Measurements from ENCODE around the gene DDX3Y.

DDX3Y gene
- long read RNA-seq = 0 reads

GRCh38 chrY:12904618-12905516 is at the start of gene DDX3Y:
Gene DDX3Y (plus strand): TSS chrY:12904868. CDS start chrY:12904937, 69 bp downstream.
- no peaks in the 10 kb centered on the region for H3K27me3 ChIP-seq (ENCODE audit: insufficient read depth, poor library complexity, severe bottlenecking)
- no peak within 1 kb of the TSS for H3K27ac ChIP-seq (replicated peaks)
- H3K4me3 ChIP-seq (replicated peaks; ENCODE audit: insufficient read depth, low read length) = no peak within 1 kb of the TSS
- no peak for DNase-seq (ENCODE audit: low read depth in 1 of 2, low spot score in 1 of 2)
- TF ChIP-seq SPI1 (IDR thresholded peaks at IDR 0.05; ENCODE audit: borderline replicate concordance, low read depth) (no peak), GABPA (IDR thresholded peaks at IDR 0.05; ENCODE audit: low read depth) (no peak), REST (IDR thresholded peaks at IDR 0.05; ENCODE audit: insufficient replicate concordance, low read depth) (no peak)

GRCh38 chrY:12855791-12856275 is 48.8 kb upstream of the DDX3Y start:
- no peak overlapping the region for H3K4me3 ChIP-seq (replicated peaks; ENCODE audit: insufficient read depth, low read length)
- H3K27ac ChIP-seq (replicated peaks) = no peak overlapping the region
- TF ChIP-seq SPI1 (IDR thresholded peaks at IDR 0.05; ENCODE audit: borderline replicate concordance, low read depth) (no peak), POLR2AphosphoS5 (IDR thresholded peaks at IDR 0.05; ENCODE audit: low read depth) (no peak), REST (IDR thresholded peaks at IDR 0.05; ENCODE audit: insufficient replicate concordance, low read depth) (no peak), GABPA (IDR thresholded peaks at IDR 0.05; ENCODE audit: low read depth) (no peak), CTCF (IDR thresholded peaks at IDR 0.05; ENCODE audit: insufficient read depth, low read length) (no peak)
- no peak for DNase-seq (ENCODE audit: low read depth in 1 of 2, low spot score in 1 of 2)
- H3K27me3 ChIP-seq (ENCODE audit: insufficient read depth, poor library complexity, severe bottlenecking) = no peaks in the 10 kb centered on the region

- Histone ChIP-seq H3K27me3 (ENCODE audit: insufficient read depth, poor library complexity, severe bottlenecking) (no peaks in the 10 kb centered on the region), H3K27ac (replicated peaks) (no peak overlapping the region), H3K4me3 (replicated peaks; ENCODE audit: insufficient read depth, low read length) (no peak overlapping the region)
- no peak for TF ChIP-seq CTCF (IDR thresholded peaks at IDR 0.05; ENCODE audit: insufficient read depth, low read length)
- TF ChIP-seq POLR2AphosphoS5 (IDR thresholded peaks at IDR 0.05; ENCODE audit: low read depth) = no peak
- TF ChIP-seq SPI1 (IDR thresholded peaks at IDR 0.05; ENCODE audit: borderline replicate concordance, low read depth) = no peak
- no peak for TF ChIP-seq GABPA (IDR thresholded peaks at IDR 0.05; ENCODE audit: low read depth)
- no peak for TF ChIP-seq REST (IDR thresholded peaks at IDR 0.05; ENCODE audit: insufficient replicate concordance, low read depth)
- no peak for DNase-seq (ENCODE audit: low read depth in 1 of 2, low spot score in 1 of 2)
Observed at GRCh38 chrY:12867960-12868359, 36.7 kb upstream of the DDX3Y start.

Data from HL-60 (cell line).